ENCODE results near the gene HOXC9.

HOXC9 gene

GRCh38 chr12:54042970-54043853 is 43.3 kb downstream of the HOXC9 start:
- DNase-seq: no peak

GRCh38 chr12:54044425-54045103 is 44.6 kb downstream of the HOXC9 start:
- no peak for DNase-seq

GRCh38 chr12:54045401-54045800 is 45.4 kb downstream of the HOXC9 start:
- no peak for DNase-seq

- DNase-seq: no peak
These were observed 46.0 kb downstream of the HOXC9 start for GRCh38 chr12:54045868-54046521.

- DNase-seq: no peak
These were observed 46.8 kb downstream of the HOXC9 start for GRCh38 chr12:54046809-54047159.

GRCh38 chr12:54047160-54047963 is 47.4 kb downstream of the HOXC9 start:
- DNase-seq: no peak

- DNase-seq: no peak
These were observed 48.0 kb downstream of the HOXC9 start for GRCh38 chr12:54047964-54048303.

- no peak for DNase-seq
These were observed 48.6 kb downstream of the HOXC9 start for GRCh38 chr12:54048406-54049093.

GRCh38 chr12:54049108-54049507 is 49.1 kb downstream of the HOXC9 start:
- DNase-seq: no peak

GRCh38 chr12:54050482-54050810 is 50.5 kb downstream of the HOXC9 start:
- no peak for DNase-seq

- no peak for DNase-seq
These were observed 51.3 kb downstream of the HOXC9 start for GRCh38 chr12:54051026-54051842.

GRCh38 chr12:54051874-54052437 is 52.0 kb downstream of the HOXC9 start:
- DNase-seq: no peak

- DNase-seq: no peak
These were observed 52.6 kb downstream of the HOXC9 start for GRCh38 chr12:54052438-54053002.
